Stimulated activated CD8-positive, alpha-beta memory T cell treated with anti-CD3 and anti-CD28 coated beads, Interleukin-12 subunit alpha, Interleukin-12 subunit beta, amount 100 ng/mL, for 24 hours (primary cell): ENCODE measurements around the gene GNG12.

ENCODE experiments used
- DNase-seq: peaks from one replicate; pipeline ENCODE4 v3.0.0-alpha.2; 2020; ENCODE audit errors: extremely low read depth

GNG12 gene

GRCh38 chr1:67840449-67840848 lies 7.2 kb upstream of the GNG12 start:
- DNase-seq = no peak

DNA sequence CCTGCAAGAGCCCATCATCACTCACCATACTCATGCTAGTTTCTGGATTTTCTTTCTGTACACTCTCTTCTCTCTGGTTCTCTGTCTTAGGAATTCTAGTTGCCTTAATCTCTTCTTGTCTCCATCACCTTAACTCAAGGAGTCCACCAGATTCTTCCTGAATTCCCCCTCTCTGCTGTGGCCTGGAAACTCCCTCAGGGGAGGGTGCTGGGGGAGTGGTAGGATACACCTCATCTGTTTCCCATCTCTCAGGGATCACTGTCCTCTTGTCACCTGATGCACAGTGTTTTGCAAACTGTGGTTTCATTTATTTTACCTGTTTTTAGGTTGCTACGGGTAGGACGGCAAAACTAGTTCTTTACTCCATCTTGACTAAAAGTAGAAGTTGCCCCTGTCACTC lies 6.6 kb upstream of the GNG12 start:
- no peak for DNase-seq

DNA sequence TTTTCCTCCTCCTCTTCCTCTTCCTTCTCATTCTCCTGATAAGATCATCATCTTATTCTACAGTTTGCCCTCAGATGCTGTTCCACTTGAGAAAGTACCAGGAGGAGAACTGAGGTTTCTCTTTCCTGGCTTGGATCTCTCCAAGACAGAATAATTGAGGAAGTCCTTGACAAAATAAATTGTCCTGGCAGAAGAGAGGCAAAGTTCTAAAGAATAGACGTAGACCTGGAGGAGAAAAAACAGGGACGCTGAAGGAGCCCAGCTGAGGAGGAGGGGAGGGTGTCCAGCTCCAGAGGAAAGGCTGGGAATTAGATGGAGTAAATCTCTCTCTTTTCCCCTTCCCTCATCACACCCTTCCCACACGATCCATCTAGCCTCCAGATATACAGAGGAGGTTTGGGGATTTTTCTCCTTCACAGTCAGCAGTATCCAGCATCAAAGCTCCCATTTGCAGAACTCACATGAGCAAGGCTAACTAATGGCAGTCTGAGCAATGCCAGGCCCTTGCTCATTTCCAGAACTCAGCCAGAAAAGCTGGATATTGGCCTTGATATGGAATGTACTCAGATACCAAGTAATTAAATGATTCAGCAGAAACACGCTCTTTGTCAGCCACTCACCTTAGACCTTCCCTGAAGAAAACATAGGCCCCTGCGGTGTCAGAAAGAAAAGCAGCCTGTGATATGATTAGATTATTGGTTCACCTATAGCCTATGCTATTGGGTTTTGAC lies 5.1 kb upstream of the GNG12 start:
- DNase-seq = no peak

- no peak for DNase-seq
Measured at GRCh38 chr1:67836769-67837168, 3.5 kb upstream of the GNG12 start.

DNA sequence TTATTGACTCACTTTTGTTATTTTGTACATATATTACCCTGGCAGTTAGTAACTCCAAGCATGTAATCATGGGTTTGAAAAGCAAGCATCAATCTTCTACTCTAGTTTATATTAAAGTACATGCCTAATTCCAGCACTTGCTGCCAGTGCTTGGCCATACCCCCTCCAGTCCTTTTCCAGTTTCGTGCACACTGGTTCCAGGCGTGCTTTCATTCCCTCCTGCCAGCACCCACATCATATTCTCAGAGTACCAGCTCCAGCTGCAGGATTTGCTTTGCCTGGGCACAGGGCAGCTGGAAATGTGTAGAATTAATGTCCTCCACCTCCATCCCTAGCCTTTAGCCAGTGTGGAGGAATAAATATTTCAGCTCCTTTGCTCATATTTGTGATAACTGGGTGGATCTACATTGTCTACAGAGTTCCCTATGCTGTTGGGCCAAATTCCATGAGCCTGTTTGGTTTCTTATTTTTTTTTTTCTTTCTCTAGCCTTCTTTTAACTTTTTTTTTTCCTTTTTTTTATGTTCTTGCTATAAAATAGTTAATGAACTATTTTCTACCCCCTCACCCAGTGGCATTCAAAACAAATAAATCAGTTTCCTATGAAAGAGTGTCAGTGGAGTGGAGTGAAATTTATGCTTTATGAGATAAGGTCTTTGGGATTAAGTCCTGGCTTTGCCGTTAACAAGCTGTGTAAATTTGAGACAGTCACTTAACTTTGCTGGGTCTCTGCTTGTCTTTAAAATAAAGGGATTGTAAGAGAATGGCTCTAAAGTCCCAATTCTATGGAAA lies 2.6 kb upstream of the GNG12 start:
- DNase-seq = no peak

GRCh38 chr1:67834246-67834877 lies 1.1 kb upstream of the GNG12 start:
- DNase-seq = no peak

DNA sequence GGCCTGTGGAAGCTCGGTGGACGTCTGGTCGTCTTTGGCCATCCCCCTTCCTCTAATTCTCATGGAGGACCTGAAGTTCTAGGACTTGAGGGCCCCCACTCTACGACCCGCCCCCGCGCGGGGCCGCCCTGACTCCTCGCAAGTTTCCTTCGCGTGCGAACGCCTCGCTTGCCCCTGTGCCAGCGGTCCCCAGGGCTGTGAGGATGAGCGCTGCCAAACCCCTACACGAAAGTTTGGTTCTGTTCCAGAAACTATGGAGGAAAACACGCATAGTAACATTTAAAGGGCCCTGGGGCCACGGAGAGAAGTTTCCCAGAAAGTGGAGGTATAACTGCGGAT lies 304 bp upstream of the GNG12 start:
- no peak for DNase-seq

GRCh38 chr1:67831850-67832513 lies 1.3 kb downstream of the GNG12 start:
- no peak for DNase-seq

- no peak for DNase-seq
Measured at GRCh38 chr1:67830928-67831830, 2.1 kb downstream of the GNG12 start.

DNA sequence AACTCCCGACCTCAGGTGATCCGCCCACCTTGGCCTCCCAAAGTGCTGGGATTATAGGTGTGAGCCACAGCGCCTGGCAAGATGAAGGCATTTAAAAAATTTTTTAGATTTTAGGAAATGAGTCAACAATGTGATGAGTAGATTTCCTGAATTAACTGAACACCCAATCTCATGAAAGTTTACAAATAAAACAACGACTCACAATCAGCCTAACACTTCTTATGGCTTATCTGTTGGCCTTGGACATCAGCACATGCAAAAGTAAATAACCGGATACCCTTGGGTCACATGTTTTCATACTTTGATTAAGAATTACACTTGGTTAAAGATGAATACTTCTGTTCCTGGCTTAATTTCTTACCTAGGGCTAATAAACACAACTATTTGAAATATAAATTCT lies 3.0 kb downstream of the GNG12 start:
- no peak for DNase-seq

DNA sequence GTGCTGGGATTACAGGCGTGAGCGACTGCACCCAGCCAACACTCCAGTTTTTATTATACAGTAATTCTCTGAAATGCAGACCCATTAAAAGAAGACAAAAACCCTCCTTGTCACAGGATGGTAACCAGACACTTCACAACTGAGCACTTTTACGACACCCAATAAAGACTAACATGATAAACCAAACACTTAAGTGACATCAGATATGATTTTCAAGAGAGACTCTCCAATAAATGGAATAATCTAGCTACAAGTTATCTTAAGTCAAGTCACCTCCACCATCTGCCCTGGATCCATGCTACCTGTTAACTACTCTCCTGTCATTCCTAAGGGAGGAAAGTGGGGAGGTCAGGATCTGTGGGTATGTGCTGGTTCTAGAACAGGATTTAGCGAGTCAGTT lies 5.6 kb downstream of the GNG12 start:
- no peak for DNase-seq

DNA sequence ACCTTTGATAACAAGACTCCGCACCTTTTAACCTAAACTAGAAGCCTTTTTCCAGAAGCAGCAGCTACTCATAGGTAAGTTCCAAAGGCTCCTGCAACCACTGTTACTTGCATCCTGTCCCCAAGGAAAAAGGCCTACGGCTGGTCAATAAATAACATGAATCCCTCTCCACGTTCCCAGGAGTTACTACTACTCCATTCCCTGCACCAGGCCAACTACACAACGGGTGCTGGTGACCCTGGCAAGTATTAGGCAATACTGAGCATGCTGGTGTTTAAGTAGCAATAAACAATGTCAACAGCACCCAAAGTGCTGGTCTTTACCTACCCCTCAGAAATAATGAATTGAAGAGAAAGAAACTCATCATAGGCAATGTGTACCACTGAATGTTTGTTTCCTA lies 7.7 kb downstream of the GNG12 start:
- DNase-seq = no peak

DNA sequence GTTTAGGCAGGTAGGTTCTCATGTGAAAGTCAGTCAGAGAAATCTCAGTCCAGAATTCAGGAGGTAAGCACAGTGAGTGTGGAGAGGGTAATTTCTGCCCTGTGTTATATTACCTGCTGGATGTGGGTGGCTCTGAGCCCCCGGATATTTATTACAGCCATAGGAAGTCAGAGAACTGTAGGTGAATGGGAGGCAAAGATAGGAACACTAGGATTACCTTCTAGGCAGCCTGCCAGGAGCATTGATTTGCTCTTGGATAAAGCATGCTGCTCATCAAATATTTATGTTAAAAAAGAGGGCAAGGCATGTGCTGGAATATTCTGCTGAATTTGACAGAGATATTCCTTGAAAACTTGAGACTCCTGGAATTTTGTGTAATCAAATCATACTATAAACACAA lies 8.5 kb downstream of the GNG12 start:
- DNase-seq = no peak

GRCh38 chr1:67823615-67824014 lies 9.7 kb downstream of the GNG12 start:
- no peak for DNase-seq

- DNase-seq = no peak
Measured at GRCh38 chr1:67821263-67821662, 12.0 kb downstream of the GNG12 start.

DNA sequence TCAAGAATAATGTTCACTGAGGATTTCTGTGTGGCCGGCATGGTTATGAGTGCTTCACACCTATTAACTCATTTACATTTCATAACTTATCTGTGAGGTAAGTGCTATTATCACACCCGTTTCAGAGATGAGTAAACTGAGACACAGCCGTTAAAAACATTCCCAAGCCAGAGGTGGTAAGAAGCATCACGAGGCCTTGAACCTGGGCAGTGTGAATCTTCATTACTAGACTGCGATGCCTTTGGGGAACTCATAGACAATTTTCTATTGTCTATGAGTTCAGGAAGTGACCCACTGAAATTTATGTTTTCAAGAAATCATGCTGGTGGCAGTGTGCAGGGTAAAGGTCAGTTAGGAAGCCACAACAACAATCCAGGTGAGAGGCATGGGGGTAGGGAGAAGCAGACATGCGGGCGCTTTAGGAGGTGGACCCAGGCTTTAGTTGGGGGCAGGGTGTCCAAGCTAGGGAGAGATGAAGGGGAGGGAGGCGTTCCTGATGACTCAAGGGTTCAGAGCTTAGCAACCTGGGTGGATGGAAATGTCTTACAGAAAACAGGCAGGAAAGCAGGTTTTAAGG lies 14.5 kb downstream of the GNG12 start:
- DNase-seq = no peak

DNA sequence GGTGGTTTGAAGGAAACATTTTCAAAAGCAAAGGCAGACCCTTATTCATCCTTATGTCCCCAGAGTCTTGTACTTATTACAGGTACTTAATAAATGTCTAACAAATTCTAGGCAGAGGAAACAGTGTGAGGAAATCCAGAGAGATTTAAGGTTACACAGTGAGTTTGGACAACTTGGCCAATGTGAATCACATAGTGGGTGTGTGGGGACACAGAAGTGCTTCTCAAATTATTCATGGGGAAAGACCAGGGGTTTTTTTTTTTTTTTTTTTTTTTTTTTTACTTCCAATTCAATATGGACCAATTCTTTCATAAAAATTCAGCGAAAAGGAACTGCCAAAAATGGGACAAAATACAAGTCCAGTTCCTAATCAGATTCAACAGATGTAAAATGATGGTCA lies 15.1 kb downstream of the GNG12 start:
- DNase-seq = no peak

DNA sequence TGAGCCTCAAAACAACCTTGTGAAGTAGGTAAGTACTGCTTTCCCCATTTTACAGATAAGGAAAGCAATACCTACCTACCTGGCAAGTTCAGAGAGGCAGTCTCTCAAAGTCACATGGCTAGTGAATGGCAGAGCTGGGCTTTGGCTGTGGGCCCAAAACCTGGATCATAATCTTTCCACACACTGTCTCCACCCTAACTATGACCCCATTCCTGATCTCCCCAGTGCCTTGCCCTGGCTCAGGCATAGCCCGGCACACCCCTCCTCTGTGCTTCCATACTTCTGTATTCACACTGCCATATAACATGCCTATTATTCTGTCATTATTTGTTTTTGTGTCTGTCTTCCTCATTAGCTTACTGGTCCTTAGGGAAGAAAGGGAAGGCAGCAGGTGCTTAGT lies 15.9 kb downstream of the GNG12 start:
- DNase-seq = no peak

DNA sequence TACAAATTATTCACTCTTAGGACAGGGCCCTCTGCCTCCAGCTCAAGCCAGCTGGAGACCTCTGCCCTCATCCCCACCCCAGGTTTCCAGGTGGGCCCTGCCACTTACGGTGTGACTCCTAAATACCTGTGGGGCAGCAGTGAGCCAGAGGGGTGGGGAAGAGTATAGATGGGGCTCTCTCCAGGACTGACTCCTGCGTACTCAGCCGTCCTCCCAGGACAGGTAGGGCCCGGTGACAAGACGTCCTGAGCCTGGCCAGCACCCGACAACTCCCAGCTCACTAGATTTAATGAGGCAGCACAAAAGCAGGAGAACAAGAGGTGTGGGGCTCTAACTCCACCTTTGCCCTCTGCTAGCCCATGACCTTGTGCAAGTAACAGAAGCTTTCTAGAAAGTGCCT lies 16.8 kb downstream of the GNG12 start:
- DNase-seq = no peak

GRCh38 chr1:67816095-67816475 lies 17.2 kb downstream of the GNG12 start:
- DNase-seq = no peak
